GM19099 (cell line): ENCODE measurements around the gene CGB7.

ENCODE experiments used
- POLR2A ChIP-seq: IDR thresholded peaks from 3 replicates; pipeline ENCODE4 v1.6.1; 2011; ENCODE audit warnings: low read depth; ENCODE audit not compliant: insufficient read length; ENCODE audit errors: extremely low read depth

The CGB7 gene

GRCh38 chr19:49085020-49085867 is 27.7 kb upstream of the CGB7 start, which contains the start of gene SNRNP70:
TSS of gene SNRNP70 (plus strand) at chr19:49085451. CDS start at chr19:49086415, 964 bp downstream.
- TF ChIP-seq POLR2A, result peak; percentile 97

GRCh38 chr19:49084206-49085019 is 26.9 kb upstream of the CGB7 start:
- TF ChIP-seq POLR2A, result no peak

GRCh38 chr19:49081273-49081672 is 23.7 kb upstream of the CGB7 start:
- no peak for TF ChIP-seq POLR2A

GRCh38 chr19:49080392-49080791 is 22.8 kb upstream of the CGB7 start:
- no peak for TF ChIP-seq POLR2A

- TF ChIP-seq POLR2A, result no peak
Measured at GRCh38 chr19:49073514-49074378, 16.2 kb upstream of the CGB7 start.

GRCh38 chr19:49071860-49072547 is 14.5 kb upstream of the CGB7 start:
- TF ChIP-seq POLR2A, result no peak

- TF ChIP-seq POLR2A, result no peak
Measured at GRCh38 chr19:49070416-49070815, 12.9 kb upstream of the CGB7 start.

GRCh38 chr19:49069026-49069425 is 11.5 kb upstream of the CGB7 start:
- no peak for TF ChIP-seq POLR2A

GRCh38 chr19:49067554-49067953 is 10.0 kb upstream of the CGB7 start:
- no peak for TF ChIP-seq POLR2A

GRCh38 chr19:49065905-49066512 is 8.5 kb upstream of the CGB7 start:
- TF ChIP-seq POLR2A, result no peak

GRCh38 chr19:49064768-49065611 is 7.4 kb upstream of the CGB7 start, which contains the start of gene NTF4:
TSS of gene NTF4 (minus strand) at chr19:49064818. CDS start at chr19:49061997, 2,821 bp downstream.
- no peak for TF ChIP-seq POLR2A

- TF ChIP-seq POLR2A, result no peak
Measured at GRCh38 chr19:49064029-49064629, 6.6 kb upstream of the CGB7 start.
